ENCODE measurements around the gene FERMT1. TPM values are rescaled to one million over a fixed set of nuclear protein-coding genes. Genes with fewer than 3 reads are reported as not detected.

The FERMT1 gene
- total RNA-seq, 2 experiments from 2014 or later = not detected

DNA sequence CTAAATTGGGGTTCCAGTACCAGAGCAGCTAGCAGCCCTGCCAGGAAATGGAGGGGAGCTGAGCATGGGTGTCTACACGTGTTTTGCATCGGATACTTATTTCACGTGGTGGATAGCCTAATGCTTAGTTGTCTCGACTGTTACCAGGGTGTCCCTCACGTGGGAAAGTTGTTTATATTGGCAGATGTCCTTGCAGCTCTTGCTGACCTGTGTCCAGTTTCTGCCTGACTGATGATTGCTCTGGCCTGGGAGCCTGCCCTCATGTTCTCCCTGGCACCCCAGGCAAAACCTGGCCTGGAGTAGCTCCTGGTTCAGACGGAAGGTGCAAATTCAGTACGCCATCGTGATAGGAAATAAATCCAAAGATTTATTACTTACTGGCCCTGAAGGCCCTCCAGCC is 11.8 kb upstream of the FERMT1 start:
- no peak for TF ChIP-seq EZH2phosphoT487 (IDR thresholded peaks at IDR 0.05; ENCODE audit: borderline replicate concordance, low read depth, low read length)
- TF ChIP-seq, protein P1, sequence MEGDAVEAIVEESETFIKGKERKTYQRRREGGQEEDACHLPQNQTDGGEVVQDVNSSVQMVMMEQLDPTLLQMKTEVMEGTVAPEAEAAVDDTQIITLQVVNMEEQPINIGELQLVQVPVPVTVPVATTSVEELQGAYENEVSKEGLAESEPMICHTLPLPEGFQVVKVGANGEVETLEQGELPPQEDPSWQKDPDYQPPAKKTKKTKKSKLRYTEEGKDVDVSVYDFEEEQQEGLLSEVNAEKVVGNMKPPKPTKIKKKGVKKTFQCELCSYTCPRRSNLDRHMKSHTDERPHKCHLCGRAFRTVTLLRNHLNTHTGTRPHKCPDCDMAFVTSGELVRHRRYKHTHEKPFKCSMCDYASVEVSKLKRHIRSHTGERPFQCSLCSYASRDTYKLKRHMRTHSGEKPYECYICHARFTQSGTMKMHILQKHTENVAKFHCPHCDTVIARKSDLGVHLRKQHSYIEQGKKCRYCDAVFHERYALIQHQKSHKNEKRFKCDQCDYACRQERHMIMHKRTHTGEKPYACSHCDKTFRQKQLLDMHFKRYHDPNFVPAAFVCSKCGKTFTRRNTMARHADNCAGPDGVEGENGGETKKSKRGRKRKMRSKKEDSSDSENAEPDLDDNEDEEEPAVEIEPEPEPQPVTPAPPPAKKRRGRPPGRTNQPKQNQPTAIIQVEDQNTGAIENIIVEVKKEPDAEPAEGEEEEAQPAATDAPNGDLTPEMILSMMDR (conservative IDR thresholded peaks at IDR 0.05; ENCODE audit: low read length) = no peak
- Histone ChIP-seq H3K9me2 (ENCODE audit: insufficient read depth, low read length) (no peaks in the 10 kb centered on the region), H3K79me2 (ENCODE audit: insufficient read depth, low read depth, low read length) (no peaks in the 10 kb centered on the region), H3K9me3 (ENCODE audit: low read length) (no peaks in the 10 kb centered on the region), H4K20me1 (ENCODE audit: insufficient read depth, low read length) (no peaks in the 10 kb centered on the region), H3K27ac (ENCODE audit: low read depth, low read length, poor library complexity, severe bottlenecking) (no peak overlapping the region), H2AFZ (ENCODE audit: low read length) (no peak overlapping the region), H3K4me2 (ENCODE audit: low read length) (no peak overlapping the region), H3K4me1 (ENCODE audit: insufficient read depth, low read length, poor library complexity, severe bottlenecking) (no peaks in the 10 kb centered on the region), H3K4me3 (ENCODE audit: low read depth, low read length, poor library complexity, severe bottlenecking) (no peak overlapping the region), H3K36me3 (ENCODE audit: insufficient read depth, low read length) (no peaks in the 10 kb centered on the region)
- no peak for DNase-seq (ENCODE audit: low spot score)
- no TSS peak for BruUV-seq (replicated peaks)
- intact Hi-C loops (cut with micrococcal nuclease; ENCODE audit: unreplicated experiment) = no loop called here
- ChIA-PET CTCF (ENCODE audit: unreplicated experiment) (no interaction called here), POLR2A (no interaction called here)

DNA sequence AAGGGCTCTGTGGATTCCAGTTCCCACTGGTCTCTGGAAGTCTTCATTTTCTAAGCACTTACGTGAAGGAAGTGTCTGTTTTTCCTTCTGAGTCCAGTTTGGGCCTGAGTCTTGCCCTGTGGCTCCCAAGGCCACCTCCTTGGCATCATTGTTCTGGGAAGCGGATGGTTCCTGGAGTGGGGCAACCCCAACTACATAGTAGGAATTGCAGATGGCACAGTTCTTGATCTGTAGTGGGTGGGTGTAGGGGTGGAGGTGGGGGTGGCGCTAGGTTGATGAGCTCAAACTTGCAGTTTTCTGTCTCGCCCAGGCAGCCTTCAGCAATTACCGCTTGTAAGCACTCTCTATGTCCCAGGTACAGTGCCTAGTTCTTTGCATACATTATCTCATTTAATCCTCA is 7.2 kb upstream of the FERMT1 start:
- CTCF ChIA-PET (ENCODE audit: unreplicated experiment) = interaction anchor here (1.5 kb wide), 1 partner anchor 10 kb away, joined by 7 read pairs; no protein-coding TSS in a partner anchor
- no peak for TF ChIP-seq EZH2phosphoT487 (IDR thresholded peaks at IDR 0.05; ENCODE audit: borderline replicate concordance, low read depth, low read length)
- TF ChIP-seq, protein P1 (conservative IDR thresholded peaks at IDR 0.05; ENCODE audit: low read length) = no peak

DNA sequence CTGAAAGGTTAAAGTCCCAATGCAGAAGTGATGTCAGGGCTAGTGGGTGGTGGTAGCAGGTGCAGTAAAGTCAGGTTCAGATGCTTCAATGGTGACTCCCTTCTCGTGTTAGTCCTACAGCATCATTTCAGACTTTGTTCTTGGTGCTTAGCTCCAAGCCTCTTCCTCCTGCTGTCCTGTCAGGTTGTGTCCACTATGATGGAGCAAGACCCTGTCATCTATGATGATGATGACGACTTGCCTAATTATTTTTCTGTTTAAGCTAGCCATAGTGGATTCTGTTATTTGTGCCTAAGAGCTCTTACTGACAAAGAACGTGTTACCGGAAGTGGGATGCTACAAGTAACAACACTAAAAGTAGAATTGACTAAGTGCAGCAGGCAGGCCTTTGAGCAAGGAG is 5.0 kb upstream of the FERMT1 start:
- no peaks in the 10 kb centered on the region for H4K20me1 ChIP-seq (ENCODE audit: insufficient read depth, low read length)
- no peak overlapping the region for H3K27ac ChIP-seq (ENCODE audit: low read depth, low read length, poor library complexity, severe bottlenecking)
- CTCF ChIA-PET (ENCODE audit: unreplicated experiment) = interaction anchor here (0.5 kb wide), 1 partner anchor 147 kb away, joined by 3 read pairs; no protein-coding TSS in a partner anchor
- intact Hi-C loops (cut with micrococcal nuclease; ENCODE audit: unreplicated experiment) = no loop called here
- POLR2A ChIA-PET = no interaction called here
- no peak overlapping the region for H3K4me2 ChIP-seq (ENCODE audit: low read length)
- TF ChIP-seq, protein P1 (conservative IDR thresholded peaks at IDR 0.05; ENCODE audit: low read length) = no peak
- no peak for TF ChIP-seq EZH2phosphoT487 (IDR thresholded peaks at IDR 0.05; ENCODE audit: borderline replicate concordance, low read depth, low read length)
- no peak overlapping the region for H2AFZ ChIP-seq (ENCODE audit: low read length)
- no peaks in the 10 kb centered on the region for H3K9me3 ChIP-seq (ENCODE audit: low read length)
- no peaks in the 10 kb centered on the region for H3K4me1 ChIP-seq (ENCODE audit: insufficient read depth, low read length, poor library complexity, severe bottlenecking)
- H3K9me2 ChIP-seq (ENCODE audit: insufficient read depth, low read length) = no peaks in the 10 kb centered on the region
- no peak overlapping the region for H3K4me3 ChIP-seq (ENCODE audit: low read depth, low read length, poor library complexity, severe bottlenecking)
- H3K79me2 ChIP-seq (ENCODE audit: insufficient read depth, low read depth, low read length) = no peaks in the 10 kb centered on the region
- no peaks in the 10 kb centered on the region for H3K36me3 ChIP-seq (ENCODE audit: insufficient read depth, low read length)
- no TSS peak for BruUV-seq (replicated peaks)
- no peak for DNase-seq (ENCODE audit: low spot score)

More for the DNA sequence above, 7.2 kb upstream of the FERMT1 start:
- no peaks in the 10 kb centered on the region for H4K20me1 ChIP-seq (ENCODE audit: insufficient read depth, low read length)
- H3K36me3 ChIP-seq (ENCODE audit: insufficient read depth, low read length) = no peaks in the 10 kb centered on the region
- no peaks in the 10 kb centered on the region for H3K9me2 ChIP-seq (ENCODE audit: insufficient read depth, low read length)
- intact Hi-C loops (cut with micrococcal nuclease; ENCODE audit: unreplicated experiment) = no loop called here
- no peak overlapping the region for H3K4me3 ChIP-seq (ENCODE audit: low read depth, low read length, poor library complexity, severe bottlenecking)
- DNase-seq (ENCODE audit: low spot score) = no peak
- no TSS peak for BruUV-seq (replicated peaks)
- H2AFZ ChIP-seq (ENCODE audit: low read length) = no peak overlapping the region
- no peak overlapping the region for H3K4me2 ChIP-seq (ENCODE audit: low read length)
- H3K4me1 ChIP-seq (ENCODE audit: insufficient read depth, low read length, poor library complexity, severe bottlenecking) = no peaks in the 10 kb centered on the region
- POLR2A ChIA-PET = interaction anchor here (1.3 kb wide), 1 partner anchor 11 kb away, joined by 4 read pairs; no protein-coding TSS in a partner anchor
- H3K27ac ChIP-seq (ENCODE audit: low read depth, low read length, poor library complexity, severe bottlenecking) = no peak overlapping the region
- no peaks in the 10 kb centered on the region for H3K9me3 ChIP-seq (ENCODE audit: low read length)
- no peaks in the 10 kb centered on the region for H3K79me2 ChIP-seq (ENCODE audit: insufficient read depth, low read depth, low read length)
